GM19240 (cell line): ENCODE results near the gene NDUFAF7.
"Not testable (repeated sequence)": the region's sequence is repeated elsewhere in the genome, so short reads cannot be mapped to it uniquely, and the experiment has no call there.

Experiments used
- DNase-seq: peaks from one replicate; pipeline ENCODE4 v3.0.0; 2011; ENCODE audit warnings: low spot score; ENCODE audit not compliant: insufficient read length

The NDUFAF7 gene

GRCh38 chr2:37282746-37283145, 51.3 kb downstream of the NDUFAF7 start:
- no peak for DNase-seq

- no peak for DNase-seq
Measured at GRCh38 chr2:37283207-37283606, 51.7 kb downstream of the NDUFAF7 start.

- DNase-seq = no peak
Measured at GRCh38 chr2:37284381-37284780, 52.9 kb downstream of the NDUFAF7 start.

- no peak for DNase-seq
Measured at GRCh38 chr2:37287966-37288365, 56.5 kb downstream of the NDUFAF7 start.

GRCh38 chr2:37291680-37292079, 60.2 kb downstream of the NDUFAF7 start:
- DNase-seq = no peak

- DNase-seq = not testable (repeated sequence)
Measured at GRCh38 chr2:37294858-37295257, 63.4 kb downstream of the NDUFAF7 start.

GRCh38 chr2:37295469-37296073, 64.1 kb downstream of the NDUFAF7 start:
- no peak for DNase-seq

- DNase-seq = no peak
Measured at GRCh38 chr2:37297632-37298031, 66.2 kb downstream of the NDUFAF7 start.
